ENCODE data around the gene ZNF345.
A peak's percentile ranks its signal among the peaks of the same experiment; 100 is the strongest.

The ZNF345 gene

GRCh38 chr19:36898422-36898821, 47.7 kb downstream of the ZNF345 start:
- no peak for TF ChIP-seq CTCF (IDR thresholded peaks at IDR 0.05)
- H3K4me1 ChIP-seq: no peaks in the 10 kb centered on the region
- no peak overlapping the region for H3K4me3 ChIP-seq
- no peaks in the 10 kb centered on the region for H3K27me3 ChIP-seq
- H3K36me3 ChIP-seq: peaks cover 100% of the 10 kb centered on the region in 3 donors
- intact Hi-C loops (cut with DNase I; ENCODE audit: low total_unique reads): no loop called here
- H3K9me3 ChIP-seq: peaks cover 18 to 98% (median 90%) of the 10 kb centered on the region in 3 donors
- no peak for DNase-seq
- H3K27ac ChIP-seq: no peak overlapping the region

GRCh38 chr19:36915992-36916830, 65.5 kb downstream of the ZNF345 start, which contains the start of the genes ZNF568 and ZNF829:
ZNF568 (plus strand) TSS chr19:36916332; CDS start chr19:36922771, 6,439 bp downstream.
ZNF829 (minus strand) TSS chr19:36916291; CDS start chr19:36915167, 1,124 bp downstream.
- H3K36me3 ChIP-seq: peaks cover 48 to 61% (median 59%) of the 10 kb centered on the region in 3 donors
- H3K4me3 ChIP-seq: peak within 1 kb of the TSS; percentile 70 to 76
- intact Hi-C loops (cut with DNase I; ENCODE audit: low total_unique reads): loop anchor here (10.0 kb wide), 2 partner anchors 61 to 251 kb away; partner anchors contain the start of genes ZNF345 and ZNF461
- no peaks in the 10 kb centered on the region for H3K27me3 ChIP-seq
- H3K9me3 ChIP-seq: peaks cover 0 to 15% (median 0%) of the 10 kb centered on the region in 3 donors
- peak; percentile 60 to 64 for TF ChIP-seq CTCF (IDR thresholded peaks at IDR 0.05)
- peaks cover 0 to 17% (median 13%) of the 10 kb centered on the region in 4 donors for H3K4me1 ChIP-seq
- DNase-seq: peak; percentile 92 to 94
- peak within 1 kb of the TSS; percentile 91 to 93 for H3K27ac ChIP-seq

- H3K27me3 ChIP-seq: no peaks in the 10 kb centered on the region
- intact Hi-C loops (cut with DNase I; ENCODE audit: low total_unique reads): loop anchor here (10.0 kb wide), 2 partner anchors 62 to 252 kb away; partner anchors contain the start of genes ZNF345 and ZNF461
- H3K27ac ChIP-seq: peak overlapping the region; percentile 91 to 93
- peaks cover 45 to 61% (median 59%) of the 10 kb centered on the region in 3 donors for H3K36me3 ChIP-seq
- TF ChIP-seq CTCF (IDR thresholded peaks at IDR 0.05): no peak
- DNase-seq: no peak
- peak overlapping the region; percentile 70 to 76 for H3K4me3 ChIP-seq
- peaks cover 0 to 17% (median 13%) of the 10 kb centered on the region in 4 donors for H3K4me1 ChIP-seq
- peaks cover 0 to 16% (median 0%) of the 10 kb centered on the region in 3 donors for H3K9me3 ChIP-seq
Observed at GRCh38 chr19:36916991-36917390, 66.3 kb downstream of the ZNF345 start.

- Histone ChIP-seq H3K4me1 (peaks cover 0 to 17% (median 13%) of the 10 kb centered on the region in 4 donors), H3K27ac (no peak overlapping the region), H3K36me3 (peaks cover 49 to 61% (median 59%) of the 10 kb centered on the region in 3 donors), H3K4me3 (no peak overlapping the region), H3K9me3 (peaks cover 0 to 13% (median 0%) of the 10 kb centered on the region in 3 donors), H3K27me3 (no peaks in the 10 kb centered on the region)
- DNase-seq: no peak
- intact Hi-C loops (cut with DNase I; ENCODE audit: low total_unique reads): loop anchor here (10.0 kb wide), 2 partner anchors 63 to 253 kb away; partner anchors contain the start of genes ZNF345 and ZNF461
- no peak for TF ChIP-seq CTCF (IDR thresholded peaks at IDR 0.05)
Observed at GRCh38 chr19:36918090-36918489, 67.4 kb downstream of the ZNF345 start.

Measured in tibial artery (tissue), 4 donors.